ENCODE data around the gene JAZF1.

Gene JAZF1

GRCh38 chr7:27969346-27969745 is 211.2 kb downstream of the JAZF1 start:
- DNase-seq (ENCODE audit: low read depth in 2 of 2): no peak

DNA sequence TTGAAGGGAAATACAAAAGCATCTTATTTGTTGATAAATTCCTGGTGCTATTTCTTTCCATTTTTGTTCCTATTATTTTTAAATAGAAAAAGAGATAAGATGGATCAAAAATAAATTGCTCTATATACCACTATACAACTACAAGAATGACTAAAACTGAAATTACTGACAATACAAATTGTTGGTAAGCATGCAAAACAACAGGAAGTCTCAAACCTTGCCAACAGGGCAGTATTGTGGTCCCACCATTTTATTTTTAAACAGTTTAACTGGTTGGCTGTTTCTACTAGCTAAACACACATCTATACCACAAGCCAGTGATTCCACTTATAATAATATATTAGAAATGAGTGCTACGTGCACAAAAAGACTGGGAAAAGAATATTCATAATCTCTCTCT is 213.0 kb downstream of the JAZF1 start:
- no peak for DNase-seq (ENCODE audit: low read depth in 2 of 2)

- no peak for DNase-seq (ENCODE audit: low read depth in 2 of 2)
These were observed 214.3 kb downstream of the JAZF1 start for GRCh38 chr7:27966219-27966780.

GRCh38 chr7:27965650-27966049 is 214.9 kb downstream of the JAZF1 start:
- no peak for DNase-seq (ENCODE audit: low read depth in 2 of 2)

DNA sequence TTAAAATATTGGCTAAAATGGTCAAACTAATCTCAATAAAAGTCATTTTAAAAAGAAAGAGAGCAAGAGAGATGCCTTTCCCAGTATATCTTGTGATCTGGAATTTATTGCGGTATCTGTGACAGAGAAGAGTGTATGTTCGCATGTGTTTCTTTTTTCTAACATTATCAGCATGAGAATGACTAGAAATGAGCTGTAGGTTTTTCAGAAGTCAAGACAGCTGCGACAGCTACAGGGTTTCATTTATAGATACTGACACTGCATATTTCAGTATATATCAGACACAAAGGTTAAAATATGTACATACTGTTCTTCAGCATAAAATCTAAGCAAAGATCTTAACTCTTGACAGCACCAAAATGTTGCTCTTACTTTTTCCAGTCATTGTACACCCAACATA is 215.8 kb downstream of the JAZF1 start:
- DNase-seq (ENCODE audit: low read depth in 2 of 2): no peak

DNA sequence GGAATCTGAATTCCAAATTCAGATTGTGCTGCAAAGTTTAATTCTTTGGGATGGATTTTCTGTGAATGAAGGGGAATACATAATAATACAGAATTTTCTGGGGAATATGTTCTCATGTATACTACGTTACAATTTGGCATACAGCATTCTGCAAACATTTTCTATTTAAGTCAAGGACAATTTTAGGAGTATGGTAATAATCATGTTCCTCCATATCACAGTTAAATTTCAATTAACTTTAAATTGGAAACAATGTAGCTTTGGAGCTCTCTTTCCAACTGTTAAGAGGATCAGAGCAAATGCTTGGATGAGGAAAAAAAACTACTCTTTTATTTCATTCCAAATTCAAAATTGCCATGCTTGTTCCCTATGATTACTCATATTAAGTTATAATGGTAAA is 217.5 kb downstream of the JAZF1 start:
- DNase-seq (ENCODE audit: low read depth in 2 of 2): no peak

- DNase-seq (ENCODE audit: low read depth in 2 of 2): no peak
These were observed 218.3 kb downstream of the JAZF1 start for GRCh38 chr7:27962273-27962672.

- DNase-seq (ENCODE audit: low read depth in 2 of 2): no peak
These were observed 219.3 kb downstream of the JAZF1 start for GRCh38 chr7:27961255-27961654.

DNA sequence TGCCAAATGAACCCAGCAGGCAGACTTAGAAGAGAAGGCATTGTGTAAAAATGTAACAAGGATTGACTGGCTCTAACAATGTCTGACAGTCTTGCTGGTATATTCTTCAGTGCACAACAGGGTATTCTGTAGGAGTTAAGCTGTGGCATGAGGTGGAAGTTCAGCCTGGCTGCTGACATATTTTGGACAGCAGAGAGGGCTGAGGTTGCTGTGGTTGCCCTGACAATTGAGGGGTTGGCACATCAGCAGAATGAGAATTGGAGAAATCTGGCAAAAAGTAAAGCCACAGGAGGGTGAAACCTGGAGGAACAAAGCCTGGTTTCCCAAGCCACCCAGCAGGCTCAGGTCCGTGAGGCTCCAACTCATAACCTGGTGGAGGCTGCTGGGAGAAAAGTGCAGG is 220.2 kb downstream of the JAZF1 start:
- no peak for DNase-seq (ENCODE audit: low read depth in 2 of 2)

GRCh38 chr7:27958933-27959548 is 221.6 kb downstream of the JAZF1 start:
- DNase-seq (ENCODE audit: low read depth in 2 of 2): no peak

- no peak for DNase-seq (ENCODE audit: low read depth in 2 of 2)
These were observed 225.0 kb downstream of the JAZF1 start for GRCh38 chr7:27955596-27955995.

GRCh38 chr7:27955011-27955410 is 225.6 kb downstream of the JAZF1 start:
- DNase-seq (ENCODE audit: low read depth in 2 of 2): no peak

DNA sequence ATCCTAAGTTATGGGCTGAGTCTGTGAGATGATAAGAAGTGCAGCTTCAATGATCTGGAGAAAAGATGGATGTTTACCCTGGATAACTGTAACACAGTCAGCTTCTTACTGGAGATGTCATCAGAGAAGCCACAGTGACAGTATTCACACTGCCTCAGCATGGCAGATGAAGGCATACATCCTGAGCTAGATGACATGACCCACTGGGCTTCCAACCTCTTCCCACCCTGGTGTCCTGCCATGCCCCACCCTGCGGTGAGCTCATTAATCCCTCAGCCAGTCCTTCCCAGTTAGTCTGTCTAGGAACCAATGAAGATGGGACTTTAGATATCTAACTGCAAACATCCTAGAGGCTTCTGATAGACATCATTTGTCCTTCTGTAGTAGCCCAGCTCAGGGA is 226.8 kb downstream of the JAZF1 start:
- no peak for DNase-seq (ENCODE audit: low read depth in 2 of 2)

DNA sequence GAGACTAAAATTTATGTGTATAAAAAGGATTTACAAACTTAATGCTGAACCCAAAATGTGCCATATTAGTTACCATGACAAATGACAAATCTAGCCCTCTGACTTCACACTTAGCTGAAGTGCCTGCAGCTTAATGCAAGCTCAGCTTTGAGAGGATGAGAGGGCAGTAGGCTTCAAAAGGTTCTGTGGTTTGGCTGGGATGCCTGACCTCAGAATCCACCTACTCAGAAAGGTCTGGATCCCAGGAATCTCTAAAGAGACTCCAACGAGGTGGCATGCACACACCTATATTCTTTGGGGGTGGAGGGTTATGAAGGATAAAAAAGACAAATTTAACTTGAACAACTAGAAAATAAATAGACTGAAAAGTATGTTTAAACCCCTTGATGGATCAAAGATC is 227.2 kb downstream of the JAZF1 start:
- no peak for DNase-seq (ENCODE audit: low read depth in 2 of 2)

GRCh38 chr7:27952456-27953285 is 227.9 kb downstream of the JAZF1 start:
- DNase-seq (ENCODE audit: low read depth in 2 of 2): no peak

DNA sequence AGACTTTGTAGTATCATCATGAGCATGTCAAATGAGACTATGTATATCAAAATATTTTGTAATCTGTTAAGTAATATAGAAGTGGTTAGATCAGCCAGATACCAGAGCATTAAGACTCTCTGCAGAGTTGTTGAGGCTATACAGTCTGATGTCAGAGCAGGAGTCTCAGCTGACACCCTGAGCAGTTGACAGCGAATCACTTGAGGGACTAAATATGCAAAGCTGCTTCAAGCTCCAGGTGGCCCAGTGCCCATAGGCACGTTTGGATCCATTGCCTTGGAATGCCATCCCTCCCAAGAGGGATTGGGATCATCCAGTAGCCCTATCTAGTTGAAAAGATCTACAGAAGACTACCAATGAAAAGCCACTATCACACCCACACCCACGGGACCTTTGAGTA is 230.5 kb downstream of the JAZF1 start:
- DNase-seq (ENCODE audit: low read depth in 2 of 2): no peak

GRCh38 chr7:27948861-27949260 is 231.7 kb downstream of the JAZF1 start:
- no peak for DNase-seq (ENCODE audit: low read depth in 2 of 2)

GRCh38 chr7:27947586-27948278 is 232.9 kb downstream of the JAZF1 start:
- DNase-seq (ENCODE audit: low read depth in 2 of 2): no peak

DNA sequence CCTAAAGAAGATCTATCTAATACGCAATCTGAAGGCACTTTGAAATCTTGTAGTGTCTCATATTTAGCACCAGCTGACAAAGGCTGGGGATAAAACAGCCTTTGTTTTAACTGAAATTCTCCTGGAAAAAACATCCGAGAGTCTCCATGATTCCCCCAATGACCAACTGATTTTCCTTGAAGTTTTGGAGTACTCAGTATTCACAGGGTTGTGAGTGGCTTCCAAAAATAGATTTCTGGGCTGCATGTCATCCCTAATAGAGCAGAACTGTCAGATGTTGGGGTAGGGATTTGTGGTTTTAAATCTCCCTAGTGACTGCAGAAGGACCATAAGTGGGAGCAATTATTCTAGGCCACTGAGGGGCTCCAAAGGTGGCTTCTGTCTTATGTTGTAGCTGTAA is 234.2 kb downstream of the JAZF1 start:
- no peak for DNase-seq (ENCODE audit: low read depth in 2 of 2)

GRCh38 chr7:27945058-27945795 is 235.4 kb downstream of the JAZF1 start:
- DNase-seq (ENCODE audit: low read depth in 2 of 2): no peak

DNA sequence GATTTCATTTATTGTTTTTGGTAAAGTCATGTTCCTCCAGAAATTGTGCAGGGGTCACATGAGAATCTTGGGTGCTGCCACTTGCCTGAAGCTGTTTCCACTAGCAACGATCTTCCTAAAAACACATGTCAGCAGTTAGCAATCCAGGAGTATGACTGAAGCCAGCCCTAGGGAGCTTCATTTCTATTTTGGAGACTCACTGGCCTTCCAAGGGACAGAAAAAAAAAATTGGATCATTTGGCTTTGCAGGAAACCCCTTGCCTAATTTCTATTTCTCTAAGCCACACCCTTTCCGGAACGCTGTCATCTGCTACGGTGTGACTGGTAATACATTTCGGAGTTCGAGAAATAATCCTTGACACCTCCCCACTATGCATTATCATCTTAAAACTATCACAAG is 236.0 kb downstream of the JAZF1 start:
- DNase-seq (ENCODE audit: low read depth in 2 of 2): no peak

- DNase-seq (ENCODE audit: low read depth in 2 of 2): no peak
These were observed 237.4 kb downstream of the JAZF1 start for GRCh38 chr7:27943241-27943640.
